Thoracic aorta (tissue), 2 donors: ENCODE data around the gene ADAMTS12. TPM values are rescaled to one million over a fixed set of nuclear protein-coding genes. Genes with fewer than 3 reads are reported as not detected.

Experiments
- ATAC-seq: fragments of 150-250 bp; one replicate; pipeline ENCODE4 v1.8.0; 2017; ENCODE audit warnings: low read depth; ENCODE audit not compliant: insufficient number of reproducible peaks, low FRiP score
- DNase-seq: peaks from one replicate; pipeline ENCODE4 v3.0.0-alpha.2; 2020; ENCODE audit warnings: low spot score
- H3K27ac ChIP-seq, 2 donors: fragments of 200-600 bp; sonication (generic); 1 replicate in 1 of 2; 2 replicates in 1 of 2; pipeline ENCODE4 v1.5.1; 2016; ENCODE audit warnings: mild to moderate bottlenecking in 2 of 2, moderate library complexity in 2 of 2
- H3K27me3 ChIP-seq: fragments of 200-600 bp; sonication (generic); replicated peaks from 2 replicates; pipeline ENCODE4 v1.6.0; 2016; ENCODE audit warnings: mild to moderate bottlenecking; ENCODE audit not compliant: insufficient read depth
- H3K36me3 ChIP-seq: fragments of 200-600 bp; sonication (generic); one replicate; pipeline ENCODE4 v1.5.1; 2016
- H3K4me1 ChIP-seq, 2 donors: fragments of 200-600 bp; sonication (generic); 1 replicate in 1 of 2; 2 replicates in 1 of 2; pipeline versions ENCODE4 v1.5.1 to v1.6.0; 2016; ENCODE audit warnings: low read depth in 2 of 2, mild to moderate bottlenecking in 1 of 2; ENCODE audit not compliant: control insufficient read depth in 1 of 2
- H3K4me3 ChIP-seq: fragments of 200-600 bp; sonication (generic); 2 replicates; pipeline ENCODE4 v1.5.1; 2016; ENCODE audit warnings: mild to moderate bottlenecking
- H3K9me3 ChIP-seq: fragments of 200-600 bp; sonication (generic); 2 replicates; pipeline ENCODE4 v1.5.1; 2016
- CTCF ChIP-seq: fragments of 200-600 bp; sonication (generic); IDR thresholded peaks from one replicate; pipeline ENCODE4 v1.5.1; 2019; ENCODE audit warnings: antibody characterized with exemption
- total RNA-seq, 2 donors: library from RNA; depleted of rRNA; stranded (reverse); fragments of >200 nt; gene quantifications; one replicate each; pipeline versions ENCODE4 v1.1.0 to v1.2.3, GENCODE V29; 2016

Gene ADAMTS12
- total RNA-seq, 2 donors from 2014 or later: 7.3 to 8.0 TPM

GRCh38 chr5:33537240-33537639 is 354.6 kb downstream of the ADAMTS12 start:
- TF ChIP-seq CTCF: no peak
- H3K9me3 ChIP-seq: no peaks in the 10 kb centered on the region
- ATAC-seq: no peak
- H3K4me3 ChIP-seq: no peak overlapping the region
- H3K36me3 ChIP-seq: no peaks in the 10 kb centered on the region
- H3K4me1 ChIP-seq: peaks cover 8 to 14% of the 10 kb centered on the region in 2 donors
- no peak overlapping the region for H3K27ac ChIP-seq
- no peaks in the 10 kb centered on the region for H3K27me3 ChIP-seq
- no peak for DNase-seq

DNA sequence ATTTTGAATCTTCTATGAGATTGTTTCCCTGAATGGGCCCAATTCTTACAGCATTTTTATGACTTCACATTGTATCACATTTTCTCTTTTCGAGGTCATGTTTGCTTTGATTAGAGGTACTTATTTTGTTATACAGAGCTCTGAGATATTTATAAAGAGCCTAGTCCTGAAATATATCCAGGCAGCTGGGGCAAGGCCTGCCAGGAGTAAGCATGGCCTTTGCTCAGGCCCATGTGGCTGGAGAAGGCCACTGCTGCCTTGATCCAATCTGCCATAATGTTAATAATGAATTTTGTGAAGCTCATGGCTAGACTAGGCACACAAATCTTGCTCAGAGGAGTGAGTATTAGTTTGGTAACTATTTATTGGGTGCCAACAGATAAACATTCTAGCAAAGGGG is 355.0 kb downstream of the ADAMTS12 start:
- no peak overlapping the region for H3K4me3 ChIP-seq
- H3K4me1 ChIP-seq: peaks cover 8 to 14% of the 10 kb centered on the region in 2 donors
- no peak for TF ChIP-seq CTCF
- no peak overlapping the region for H3K27ac ChIP-seq
- DNase-seq (no peak), ATAC-seq (no peak)
- no peaks in the 10 kb centered on the region for H3K9me3 ChIP-seq
- H3K36me3 ChIP-seq: no peaks in the 10 kb centered on the region
- H3K27me3 ChIP-seq: no peaks in the 10 kb centered on the region

DNA sequence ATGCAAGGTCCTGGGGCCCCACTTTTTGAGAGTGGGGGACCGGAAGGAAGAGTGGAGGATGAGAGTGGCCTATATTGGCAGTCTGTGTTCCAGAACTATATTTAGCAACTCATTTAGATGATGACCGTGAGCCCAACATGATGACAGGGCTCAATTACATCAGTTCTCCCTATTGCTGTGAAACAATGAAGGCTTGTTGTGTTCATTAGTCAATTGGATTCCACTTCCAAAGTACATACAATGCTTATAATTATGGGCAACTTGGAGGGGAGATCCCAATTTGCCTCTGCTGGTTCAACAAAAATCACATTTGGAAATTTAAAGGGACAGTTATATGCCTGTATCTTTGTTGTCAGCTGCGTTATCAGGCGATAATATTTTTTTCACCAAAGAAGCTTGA is 360.0 kb downstream of the ADAMTS12 start:
- no peak overlapping the region for H3K4me3 ChIP-seq
- H3K4me1 ChIP-seq: peaks cover 0 to 9% of the 10 kb centered on the region in 2 donors
- H3K36me3 ChIP-seq: no peaks in the 10 kb centered on the region
- H3K27me3 ChIP-seq: no peaks in the 10 kb centered on the region
- no peak for DNase-seq
- TF ChIP-seq CTCF: no peak
- no peaks in the 10 kb centered on the region for H3K9me3 ChIP-seq
- no peak for ATAC-seq
- H3K27ac ChIP-seq: no peak overlapping the region

- no peaks in the 10 kb centered on the region for H3K27me3 ChIP-seq
- H3K4me1 ChIP-seq: peaks cover 0 to under 1% of the 10 kb centered on the region in 2 donors
- no peak for DNase-seq
- H3K9me3 ChIP-seq: no peaks in the 10 kb centered on the region
- H3K27ac ChIP-seq: no peak overlapping the region
- ATAC-seq: no peak
- TF ChIP-seq CTCF: no peak
- H3K36me3 ChIP-seq: no peaks in the 10 kb centered on the region
- no peak overlapping the region for H3K4me3 ChIP-seq
Measured at GRCh38 chr5:33531037-33531298, 360.8 kb downstream of the ADAMTS12 start.

DNA sequence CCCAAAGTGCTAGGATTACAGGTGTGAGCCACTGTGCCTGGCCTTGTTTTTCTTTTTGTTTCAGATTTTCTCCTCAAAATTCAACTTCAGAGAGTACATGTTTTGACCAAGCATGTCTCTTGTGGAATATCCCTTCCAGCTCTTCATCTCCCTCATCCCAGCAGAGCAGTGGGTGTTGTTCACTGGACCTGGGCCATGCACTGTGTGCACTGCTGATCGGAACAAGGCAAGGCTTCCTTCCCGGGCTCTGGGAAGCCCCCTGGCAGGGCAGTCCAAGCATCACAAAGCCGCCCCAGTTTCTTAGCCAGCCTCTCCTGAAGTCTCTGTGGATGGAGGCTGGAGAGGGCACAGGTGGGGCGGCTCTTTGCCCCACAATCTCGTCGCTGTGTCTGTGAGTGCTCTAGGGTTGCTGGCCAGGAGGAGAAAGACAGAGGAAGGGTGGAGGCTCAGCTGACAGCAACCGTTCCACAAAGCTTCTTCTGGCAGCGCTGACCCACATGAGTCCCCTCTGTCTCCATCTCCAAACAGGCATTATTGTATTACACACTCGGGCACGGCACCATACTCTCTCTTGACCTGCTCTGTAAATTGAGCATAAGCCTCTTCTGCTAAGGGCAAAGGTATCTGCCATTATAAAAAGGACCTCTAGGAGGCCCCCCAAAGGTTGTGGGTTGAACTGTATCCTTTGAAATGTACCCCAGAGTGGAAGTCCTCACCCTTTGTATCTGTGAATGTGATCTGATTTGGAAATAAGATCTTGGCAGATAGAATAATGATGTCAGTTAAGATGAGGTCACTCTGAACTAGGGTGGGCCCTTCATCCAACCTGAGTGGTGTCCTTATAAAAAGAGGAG is 361.4 kb downstream of the ADAMTS12 start:
- H3K27me3 ChIP-seq: no peaks in the 10 kb centered on the region
- H3K4me1 ChIP-seq: no peaks in the 10 kb centered on the region
- no peak overlapping the region for H3K4me3 ChIP-seq
- H3K36me3 ChIP-seq: no peaks in the 10 kb centered on the region
- DNase-seq: no peak
- no peak for ATAC-seq
- H3K27ac ChIP-seq: no peak overlapping the region
- H3K9me3 ChIP-seq: no peaks in the 10 kb centered on the region
- TF ChIP-seq CTCF: no peak
